ENCODE results near the gene SEMA3F.

Gene SEMA3F

GRCh38 chr3:50211930-50212329 lies 56.8 kb downstream of the SEMA3F start:
- peak; percentile 48 for DNase-seq (ENCODE audit: low spot score)

- no peak for DNase-seq (ENCODE audit: low spot score)
These were observed 57.4 kb downstream of the SEMA3F start for GRCh38 chr3:50212502-50212901.

GRCh38 chr3:50212971-50213370 lies 57.8 kb downstream of the SEMA3F start:
- no peak for DNase-seq (ENCODE audit: low spot score)

- no peak for DNase-seq (ENCODE audit: low spot score)
These were observed 58.2 kb downstream of the SEMA3F start for GRCh38 chr3:50213373-50213772.

- no peak for DNase-seq (ENCODE audit: low spot score)
These were observed 59.7 kb downstream of the SEMA3F start for GRCh38 chr3:50214824-50215223.

GRCh38 chr3:50215529-50215928 lies 60.4 kb downstream of the SEMA3F start:
- DNase-seq (ENCODE audit: low spot score): no peak

- DNase-seq (ENCODE audit: low spot score): no peak
These were observed 62.6 kb downstream of the SEMA3F start for GRCh38 chr3:50217681-50218080.

GRCh38 chr3:50218448-50218847 lies 63.3 kb downstream of the SEMA3F start:
- no peak for DNase-seq (ENCODE audit: low spot score)

- DNase-seq (ENCODE audit: low spot score): no peak
These were observed 64.2 kb downstream of the SEMA3F start for GRCh38 chr3:50219285-50219684.

- no peak for DNase-seq (ENCODE audit: low spot score)
These were observed 65.0 kb downstream of the SEMA3F start for GRCh38 chr3:50220109-50220508.

GRCh38 chr3:50221051-50221410 lies 65.9 kb downstream of the SEMA3F start:
- no peak for DNase-seq (ENCODE audit: low spot score)

GRCh38 chr3:50221411-50222168 lies 66.5 kb downstream of the SEMA3F start:
- no peak for DNase-seq (ENCODE audit: low spot score)

- DNase-seq (ENCODE audit: low spot score): no peak
These were observed 67.0 kb downstream of the SEMA3F start for GRCh38 chr3:50222169-50222528.

- no peak for DNase-seq (ENCODE audit: low spot score)
These were observed 69.5 kb downstream of the SEMA3F start for GRCh38 chr3:50224639-50225038.

GRCh38 chr3:50226888-50227389 lies 71.8 kb downstream of the SEMA3F start:
- peak; percentile 49 for DNase-seq (ENCODE audit: low spot score)

- peak; percentile 97 for DNase-seq (ENCODE audit: low spot score)
These were observed 72.5 kb downstream of the SEMA3F start for GRCh38 chr3:50227390-50228183.

- peak; percentile 36 for DNase-seq (ENCODE audit: low spot score)
These were observed 73.2 kb downstream of the SEMA3F start for GRCh38 chr3:50228184-50228763.

GRCh38 chr3:50229490-50229889 lies 74.4 kb downstream of the SEMA3F start:
- no peak for DNase-seq (ENCODE audit: low spot score)

- no peak for DNase-seq (ENCODE audit: low spot score)
These were observed 75.1 kb downstream of the SEMA3F start for GRCh38 chr3:50230104-50230793.

GRCh38 chr3:50230794-50231125 lies 75.6 kb downstream of the SEMA3F start:
- DNase-seq (ENCODE audit: low spot score): no peak

GRCh38 chr3:50231581-50231980 lies 76.5 kb downstream of the SEMA3F start:
- no peak for DNase-seq (ENCODE audit: low spot score)

- no peak for DNase-seq (ENCODE audit: low spot score)
These were observed 77.2 kb downstream of the SEMA3F start for GRCh38 chr3:50232303-50232702.

- no peak for DNase-seq (ENCODE audit: low spot score)
These were observed 78.1 kb downstream of the SEMA3F start for GRCh38 chr3:50233176-50233575.

Measured in kidney tubule cell (primary cell).